MM.1S (cell line): ENCODE measurements around the gene RANBP10.
A peak's percentile ranks its signal among the peaks of the same experiment; 100 is the strongest.

ENCODE experiments used
- DNase-seq: peaks from one replicate; pipeline ENCODE4 v3.0.0-alpha.2; 2015
- H2AFZ ChIP-seq: fragments of 300-600 bp; sonication (generic); 2 replicates; pipeline ENCODE4 v1.6.0; 2016; ENCODE audit warnings: antibody characterized with exemption, low read length
- H3F3A ChIP-seq: fragments of 300-600 bp; sonication (generic); 2 replicates; pipeline ENCODE4 v1.6.1; 2016; ENCODE audit warnings: mild to moderate bottlenecking, antibody characterized with exemption, low read length, moderate library complexity, mixed read lengths; ENCODE audit not compliant: insufficient read depth
- H3K27ac ChIP-seq: fragments of 300-600 bp; sonication (generic); 2 replicates; pipeline ENCODE4 v1.5.1; 2016; ENCODE audit warnings: mild to moderate bottlenecking, low read length
- H3K27me3 ChIP-seq: fragments of 300-600 bp; sonication (generic); replicated peaks from 2 replicates; pipeline ENCODE4 v1.6.0; 2016; ENCODE audit warnings: low read length; ENCODE audit not compliant: insufficient read depth
- H3K36me3 ChIP-seq: fragments of 300-600 bp; sonication (generic); replicated peaks from 2 replicates; pipeline ENCODE4 v1.6.1; 2016; ENCODE audit warnings: mild to moderate bottlenecking, low read length, mixed read lengths; ENCODE audit not compliant: insufficient read depth
- H3K4me1 ChIP-seq: fragments of 300-600 bp; sonication (generic); 2 replicates; pipeline ENCODE4 v1.6.1; 2016; ENCODE audit warnings: low read length, mixed read lengths
- H3K4me2 ChIP-seq: fragments of 300-600 bp; sonication (generic); 2 replicates; pipeline ENCODE4 v1.6.0; 2016; ENCODE audit warnings: low read depth, low read length
- H3K4me3 ChIP-seq: fragments of 300-600 bp; sonication (generic); 2 replicates; pipeline ENCODE4 v1.5.1; 2016; ENCODE audit warnings: low read length, mixed read lengths
- H3K79me2 ChIP-seq: fragments of 300-600 bp; sonication (generic); 2 replicates; pipeline ENCODE4 v1.6.1; 2016; ENCODE audit warnings: mixed run types, low read length, mixed read lengths
- H3K9ac ChIP-seq: fragments of 300-600 bp; sonication (generic); 2 replicates; pipeline ENCODE4 v1.6.1; 2016; ENCODE audit warnings: low read length, mixed read lengths
- H3K9me2 ChIP-seq: fragments of 300-600 bp; sonication (generic); replicated peaks from 2 replicates; pipeline ENCODE4 v1.6.1; 2016; ENCODE audit warnings: mild to moderate bottlenecking, low read length, mixed read lengths; ENCODE audit not compliant: insufficient read depth
- H3K9me3 ChIP-seq: fragments of 300-600 bp; sonication (generic); replicated peaks from 2 replicates; pipeline ENCODE4 v1.6.1; 2016; ENCODE audit warnings: mild to moderate bottlenecking, low read length, mixed read lengths; ENCODE audit not compliant: insufficient read depth
- H4K20me1 ChIP-seq: fragments of 300-600 bp; sonication (generic); 2 replicates; pipeline ENCODE4 v1.6.1; 2016; ENCODE audit warnings: mild to moderate bottlenecking, low read length, moderate library complexity, mixed read lengths; ENCODE audit not compliant: insufficient read depth
- EZH2 ChIP-seq: fragments of 300-600 bp; sonication (generic); optimal IDR thresholded peaks from 2 replicates; pipeline ENCODE3; 2017; ENCODE audit warnings: low read depth, mild to moderate bottlenecking, antibody characterized with exemption, low read length, mixed read lengths
- EZH2phosphoT487 ChIP-seq: fragments of 300-600 bp; sonication (generic); IDR thresholded peaks from 2 replicates; pipeline ENCODE4 v1.6.1; 2018; ENCODE audit warnings: antibody characterized with exemption, low read length
- TF ChIP-seq, protein P1 (sequence below): fragments of 300-600 bp; sonication (generic); IDR thresholded peaks from 2 replicates; pipeline ENCODE4 v1.5.1; 2016; ENCODE audit warnings: antibody characterized with exemption, low read length, mixed read lengths

Gene RANBP10

DNA sequence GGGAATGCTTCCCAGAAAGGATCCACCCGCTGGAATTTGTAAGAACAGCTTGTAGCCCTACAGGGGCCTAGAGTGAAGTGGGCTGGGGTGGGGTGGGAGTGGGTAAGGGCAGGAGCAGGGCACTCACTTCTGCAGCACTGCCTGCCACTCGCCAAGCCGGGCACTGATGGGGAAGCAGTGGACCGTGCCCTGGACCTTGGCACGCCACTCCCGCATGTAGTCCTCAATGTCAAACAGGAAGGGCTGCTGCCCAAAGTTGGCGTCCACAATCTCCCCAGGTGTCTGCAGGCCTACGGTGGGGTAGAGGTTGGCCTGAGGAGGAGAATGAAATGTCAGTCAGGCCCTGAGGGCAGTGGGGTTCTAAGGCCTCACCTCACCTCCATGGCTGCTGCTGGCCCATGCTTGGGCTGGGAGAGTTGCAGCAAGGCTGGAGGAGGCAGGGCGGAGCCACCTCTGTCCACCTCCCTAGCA, 71.6 kb downstream of the RANBP10 start:
- peaks cover 17% of the 10 kb centered on the region for H3F3A ChIP-seq
- peaks cover 16% of the 10 kb centered on the region for H3K4me1 ChIP-seq
- TF ChIP-seq, protein P1, sequence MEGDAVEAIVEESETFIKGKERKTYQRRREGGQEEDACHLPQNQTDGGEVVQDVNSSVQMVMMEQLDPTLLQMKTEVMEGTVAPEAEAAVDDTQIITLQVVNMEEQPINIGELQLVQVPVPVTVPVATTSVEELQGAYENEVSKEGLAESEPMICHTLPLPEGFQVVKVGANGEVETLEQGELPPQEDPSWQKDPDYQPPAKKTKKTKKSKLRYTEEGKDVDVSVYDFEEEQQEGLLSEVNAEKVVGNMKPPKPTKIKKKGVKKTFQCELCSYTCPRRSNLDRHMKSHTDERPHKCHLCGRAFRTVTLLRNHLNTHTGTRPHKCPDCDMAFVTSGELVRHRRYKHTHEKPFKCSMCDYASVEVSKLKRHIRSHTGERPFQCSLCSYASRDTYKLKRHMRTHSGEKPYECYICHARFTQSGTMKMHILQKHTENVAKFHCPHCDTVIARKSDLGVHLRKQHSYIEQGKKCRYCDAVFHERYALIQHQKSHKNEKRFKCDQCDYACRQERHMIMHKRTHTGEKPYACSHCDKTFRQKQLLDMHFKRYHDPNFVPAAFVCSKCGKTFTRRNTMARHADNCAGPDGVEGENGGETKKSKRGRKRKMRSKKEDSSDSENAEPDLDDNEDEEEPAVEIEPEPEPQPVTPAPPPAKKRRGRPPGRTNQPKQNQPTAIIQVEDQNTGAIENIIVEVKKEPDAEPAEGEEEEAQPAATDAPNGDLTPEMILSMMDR: no peak
- TF ChIP-seq EZH2: no peak
- no peaks in the 10 kb centered on the region for H3K36me3 ChIP-seq
- no peak overlapping the region for H2AFZ ChIP-seq
- no peak overlapping the region for H3K9ac ChIP-seq
- no peaks in the 10 kb centered on the region for H3K9me3 ChIP-seq
- no peaks in the 10 kb centered on the region for H3K9me2 ChIP-seq
- no peak overlapping the region for H3K4me2 ChIP-seq
- no peaks in the 10 kb centered on the region for H3K27me3 ChIP-seq
- no peak for DNase-seq
- no peak overlapping the region for H3K4me3 ChIP-seq
- no peaks in the 10 kb centered on the region for H4K20me1 ChIP-seq
- no peak overlapping the region for H3K27ac ChIP-seq
- H3K79me2 ChIP-seq: no peaks in the 10 kb centered on the region

- Histone ChIP-seq H3K4me2 (no peak overlapping the region), H3K27ac (no peak overlapping the region), H3F3A (peaks cover 17% of the 10 kb centered on the region), H3K9me2 (no peaks in the 10 kb centered on the region), H3K79me2 (no peaks in the 10 kb centered on the region), H3K9me3 (no peaks in the 10 kb centered on the region), H3K4me1 (peaks cover 16% of the 10 kb centered on the region), H4K20me1 (no peaks in the 10 kb centered on the region), H3K27me3 (no peaks in the 10 kb centered on the region), H3K36me3 (no peaks in the 10 kb centered on the region), H3K9ac (no peak overlapping the region), H3K4me3 (no peak overlapping the region), H2AFZ (no peak overlapping the region)
- TF ChIP-seq EZH2phosphoT487 (no peak), EZH2 (no peak)
- TF ChIP-seq, protein P1: no peak
- DNase-seq: no peak
Observed at GRCh38 chr16:67733734-67734470, 72.5 kb downstream of the RANBP10 start.

GRCh38 chr16:67731753-67732095, 74.6 kb downstream of the RANBP10 start:
- Histone ChIP-seq H3K4me2 (peak overlapping the region; percentile 75), H4K20me1 (no peaks in the 10 kb centered on the region), H3K9me3 (no peaks in the 10 kb centered on the region), H3K9me2 (no peaks in the 10 kb centered on the region), H3K4me3 (peak overlapping the region; percentile 34), H3K79me2 (no peaks in the 10 kb centered on the region), H3K27ac (peak overlapping the region; percentile 70), H3F3A (peaks cover 17% of the 10 kb centered on the region), H3K9ac (peak overlapping the region; percentile 16; the same call in 1 of the 2 replicates), H2AFZ (peak overlapping the region; percentile 29; the same call in 1 of the 2 replicates), H3K4me1 (peaks cover 16% of the 10 kb centered on the region), H3K27me3 (no peaks in the 10 kb centered on the region), H3K36me3 (no peaks in the 10 kb centered on the region)
- TF ChIP-seq EZH2 (no peak), EZH2phosphoT487 (no peak)
- TF ChIP-seq, protein P1: no peak
- DNase-seq: peak; percentile 64
